Subcutaneous abdominal adipose tissue (tissue), 5 donors: ENCODE measurements around the gene NCAPG.

Source experiments
- H3K27ac ChIP-seq: one replicate; pipeline ENCODE4 v1.7.0; 2013; ENCODE audit warnings: low read depth, mild to moderate bottlenecking, inconsistent platforms, low read length, moderate library complexity
- H3K27me3 ChIP-seq, 5 donors: one replicate each; pipeline ENCODE4 v1.7.0; 2013; ENCODE audit warnings: low read length in 5 of 5, inconsistent platforms in 1 of 5; ENCODE audit not compliant: control insufficient read depth in 5 of 5, insufficient read depth in 4 of 5
- H3K36me3 ChIP-seq, 5 donors: one replicate each; pipeline ENCODE4 v1.7.0; 2013; ENCODE audit warnings: low read length in 5 of 5; ENCODE audit not compliant: control insufficient read depth in 5 of 5, insufficient read depth in 5 of 5
- H3K4me1 ChIP-seq, 5 donors: one replicate each; pipeline ENCODE4 v1.7.0; 2013; ENCODE audit warnings: low read length in 5 of 5, mild to moderate bottlenecking in 3 of 5, moderate library complexity in 1 of 5; ENCODE audit not compliant: control insufficient read depth in 5 of 5, insufficient read depth in 5 of 5
- H3K4me3 ChIP-seq, 5 donors: one replicate each; pipeline ENCODE4 v1.7.0; 2013; ENCODE audit warnings: low read length in 5 of 5, low read depth in 1 of 5
- H3K9ac ChIP-seq, 5 donors: one replicate each; pipeline ENCODE4 v1.7.0; 2013; ENCODE audit warnings: low read length in 5 of 5, mild to moderate bottlenecking in 4 of 5, moderate library complexity in 3 of 5
- H3K9me3 ChIP-seq, 5 donors: one replicate each; pipeline ENCODE4 v1.7.0; 2013; ENCODE audit warnings: low read length in 5 of 5; ENCODE audit not compliant: control insufficient read depth in 5 of 5
- donor health status: healthy.
- donor health status: healthy.
- donor health status: healthy.
- donor health status: healthy.
- donor health status: healthy.

The NCAPG gene

GRCh38 chr4:17810260-17811077 is at the start of gene NCAPG, which contains the start of gene DCAF16:
TSS of gene NCAPG (plus strand) at chr4:17810979. CDS start at chr4:17811078, 99 bp downstream.
TSS of gene DCAF16 (minus strand) at chr4:17810757. CDS start at chr4:17804141, 6,616 bp downstream.
- Histone ChIP-seq H3K4me1 (peaks cover 2 to 45% (median 37%) of the 10 kb centered on the region in 5 donors), H3K27ac (peak within 1 kb of the TSS; percentile 91), H3K36me3 (no peaks in the 10 kb centered on the region), H3K4me3 (peak within 1 kb of the TSS; percentile 76 to 94 (median 89)), H3K9me3 (no peaks in the 10 kb centered on the region), H3K27me3 (no peaks in the 10 kb centered on the region), H3K9ac (peak within 1 kb of the TSS; percentile 42 to 99 (median 96))

- Histone ChIP-seq H3K4me3 (no peak overlapping the region), H3K36me3 (no peaks in the 10 kb centered on the region)
These were observed 49.7 kb upstream of the NCAPG start for GRCh38 chr4:17761062-17761461.

GRCh38 chr4:17762726-17763125 is 48.1 kb upstream of the NCAPG start:
- Histone ChIP-seq H3K36me3 (no peaks in the 10 kb centered on the region), H3K4me3 (no peak overlapping the region), H3K9ac (no peak overlapping the region), H3K27me3 (no peaks in the 10 kb centered on the region), H3K4me1 (peaks cover 0 to 7% (median 0%) of the 10 kb centered on the region in 5 donors), H3K9me3 (peaks cover 0 to 5% (median 0%) of the 10 kb centered on the region in 5 donors), H3K27ac (no peak overlapping the region)

More at GRCh38 chr4:17761062-17761461, 49.7 kb upstream of the NCAPG start:
- no peak overlapping the region for H3K9ac ChIP-seq
- no peak overlapping the region for H3K27ac ChIP-seq
- no peaks in the 10 kb centered on the region for H3K27me3 ChIP-seq
- H3K9me3 ChIP-seq, result peaks cover 0 to 3% (median 0%) of the 10 kb centered on the region in 5 donors
- peaks cover 0 to 7% (median 0%) of the 10 kb centered on the region in 5 donors for H3K4me1 ChIP-seq

- no peak overlapping the region for H3K9ac ChIP-seq
- H3K36me3 ChIP-seq, result no peaks in the 10 kb centered on the region
- H3K27me3 ChIP-seq, result no peaks in the 10 kb centered on the region
- peaks cover 0 to 5% (median 0%) of the 10 kb centered on the region in 5 donors for H3K9me3 ChIP-seq
- peaks cover 0 to 7% (median 0%) of the 10 kb centered on the region in 5 donors for H3K4me1 ChIP-seq
- no peak overlapping the region for H3K27ac ChIP-seq
- H3K4me3 ChIP-seq, result no peak overlapping the region
These were observed 47.4 kb upstream of the NCAPG start for GRCh38 chr4:17763416-17763815.

GRCh38 chr4:17763931-17764330 is 46.8 kb upstream of the NCAPG start:
- Histone ChIP-seq H3K4me3 (no peak overlapping the region), H3K9me3 (peaks cover 0 to 5% (median 0%) of the 10 kb centered on the region in 5 donors), H3K9ac (no peak overlapping the region), H3K36me3 (no peaks in the 10 kb centered on the region), H3K27ac (no peak overlapping the region), H3K27me3 (no peaks in the 10 kb centered on the region), H3K4me1 (peaks cover 0 to 7% (median 0%) of the 10 kb centered on the region in 5 donors)

GRCh38 chr4:17765514-17766286 is 45.1 kb upstream of the NCAPG start:
- no peak overlapping the region for H3K27ac ChIP-seq
- no peak overlapping the region for H3K4me3 ChIP-seq
- H3K9me3 ChIP-seq, result peaks cover 0 to 5% (median 0%) of the 10 kb centered on the region in 5 donors
- no peak overlapping the region for H3K9ac ChIP-seq
- H3K36me3 ChIP-seq, result no peaks in the 10 kb centered on the region
- no peaks in the 10 kb centered on the region for H3K27me3 ChIP-seq
- H3K4me1 ChIP-seq, result peaks cover 0 to 4% (median 0%) of the 10 kb centered on the region in 5 donors

GRCh38 chr4:17766826-17767458 is 43.8 kb upstream of the NCAPG start:
- Histone ChIP-seq H3K4me3 (no peak overlapping the region), H3K27me3 (no peaks in the 10 kb centered on the region)

GRCh38 chr4:17769406-17770174 is 41.2 kb upstream of the NCAPG start:
- H3K27me3 ChIP-seq, result peaks cover 0 to 3% (median 0%) of the 10 kb centered on the region in 5 donors
- no peak overlapping the region for H3K27ac ChIP-seq
- H3K9ac ChIP-seq, result no peak overlapping the region
- H3K4me1 ChIP-seq, result no peaks in the 10 kb centered on the region
- no peak overlapping the region for H3K4me3 ChIP-seq
- peaks cover 0 to 5% (median 0%) of the 10 kb centered on the region in 5 donors for H3K9me3 ChIP-seq
- H3K36me3 ChIP-seq, result no peaks in the 10 kb centered on the region

More at GRCh38 chr4:17766826-17767458, 43.8 kb upstream of the NCAPG start:
- peaks cover 0 to 5% (median 0%) of the 10 kb centered on the region in 5 donors for H3K9me3 ChIP-seq
- H3K36me3 ChIP-seq, result no peaks in the 10 kb centered on the region
- H3K9ac ChIP-seq, result no peak overlapping the region
- no peaks in the 10 kb centered on the region for H3K4me1 ChIP-seq
- no peak overlapping the region for H3K27ac ChIP-seq

GRCh38 chr4:17770845-17771244 is 39.9 kb upstream of the NCAPG start:
- H3K27ac ChIP-seq, result no peak overlapping the region
- H3K9me3 ChIP-seq, result peaks cover 0 to 4% (median 0%) of the 10 kb centered on the region in 5 donors
- no peaks in the 10 kb centered on the region for H3K4me1 ChIP-seq
- H3K36me3 ChIP-seq, result no peaks in the 10 kb centered on the region
- no peak overlapping the region for H3K9ac ChIP-seq
- peaks cover 0 to 3% (median 0%) of the 10 kb centered on the region in 5 donors for H3K27me3 ChIP-seq
- no peak overlapping the region for H3K4me3 ChIP-seq
